Thymus (tissue), 11 donors: Measurements from ENCODE around the gene POMT1. TPM values are rescaled to one million over a fixed set of nuclear protein-coding genes. Genes with fewer than 3 reads are reported as not detected.

Experiments used
- DNase-seq, 9 donors: peaks; one replicate each; pipeline ENCODE4 v3.0.0-alpha.2; 2013; ENCODE audit warnings: low spot score in 9 of 9, low read depth in 6 of 9, missing footprints in 1 of 9
- H3K27ac ChIP-seq, 2 donors: one replicate each; pipeline ENCODE4 v1.5.1; 2013; ENCODE audit warnings: control low read depth in 1 of 2, low read depth in 1 of 2, low read length in 1 of 2, mild to moderate bottlenecking in 1 of 2, moderate library complexity in 1 of 2
- H3K27me3 ChIP-seq, 2 donors: one replicate each; pipeline ENCODE4 v1.5.1; 2013; ENCODE audit warnings: low read length in 1 of 2; ENCODE audit not compliant: control insufficient read depth in 2 of 2, insufficient read depth in 1 of 2
- H3K36me3 ChIP-seq, 2 donors: one replicate each; pipeline ENCODE4 v1.5.1; 2013; ENCODE audit warnings: low read length in 1 of 2, mild to moderate bottlenecking in 1 of 2, moderate library complexity in 1 of 2; ENCODE audit not compliant: control insufficient read depth in 2 of 2, insufficient read depth in 2 of 2
- H3K4me1 ChIP-seq, 2 donors: one replicate each; pipeline ENCODE4 v1.5.1; 2013; ENCODE audit warnings: low read length in 2 of 2; ENCODE audit not compliant: control insufficient read depth in 2 of 2, insufficient read depth in 2 of 2
- H3K4me3 ChIP-seq, 2 donors: one replicate each; pipeline ENCODE4 v1.5.1; 2013; ENCODE audit warnings: low read length in 2 of 2, control low read depth in 1 of 2, mild to moderate bottlenecking in 1 of 2
- H3K9me3 ChIP-seq, 2 donors: one replicate each; pipeline ENCODE4 v1.5.1; 2013; ENCODE audit warnings: low read length in 1 of 2, mild to moderate bottlenecking in 1 of 2; ENCODE audit not compliant: control insufficient read depth in 2 of 2, insufficient read depth in 1 of 2
- WGBS: extraction: QIAGEN DNeasy Blood & Tissue Kit; methylation state at CpG from one replicate; pipeline ENCODE4 v1.1.7; 2013; 5-methylcytosine and 5-hydroxymethylcytosine counted together
- polyA plus RNA-seq: library from polyadenylated mRNA; stranded (reverse); fragments of 200-250 nt; gene quantifications from one replicate; pipeline ENCODE4 v1.2.3, GENCODE V29; 2013
- total RNA-seq: library from RNA; stranded (reverse); fragments of 120-200 nt; gene quantifications from one replicate; pipeline ENCODE4 v1.2.4, GENCODE V29; 2013
- donor health status: healthy.

POMT1 gene
- total and polyA plus RNA-seq, 2 donors, result 16.8 to 51.9 TPM

DNA sequence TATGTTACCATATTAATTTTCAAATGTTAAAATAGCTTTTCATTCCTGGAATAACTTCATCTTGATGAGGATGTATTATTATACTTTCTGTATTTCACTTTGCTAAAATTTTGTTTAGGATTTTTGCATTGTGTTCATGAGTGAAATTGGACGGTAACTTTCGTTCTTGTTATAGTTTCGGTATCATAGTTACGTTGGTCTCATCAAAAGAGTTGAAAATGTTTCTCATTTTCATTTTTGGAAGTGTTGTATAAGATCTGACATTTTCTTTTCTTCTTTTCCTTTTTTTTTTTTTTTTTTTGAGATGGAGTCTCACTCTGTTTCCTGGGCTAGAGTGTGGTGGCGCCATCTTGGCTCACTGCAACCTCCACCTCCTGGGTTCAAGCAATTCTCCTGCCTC, 62.7 kb downstream of the POMT1 start:
- no peak overlapping the region for H3K27ac ChIP-seq
- 94% methylated on average over 5 of the region's 5 CpGs for WGBS
- H3K36me3 ChIP-seq, result peaks cover 0 to 4% of the 10 kb centered on the region in 2 donors
- no peaks in the 10 kb centered on the region for H3K4me1 ChIP-seq
- H3K27me3 ChIP-seq, result no peaks in the 10 kb centered on the region
- peaks cover 0 to 9% of the 10 kb centered on the region in 2 donors for H3K9me3 ChIP-seq
- no peak overlapping the region for H3K4me3 ChIP-seq
- no peak for DNase-seq

DNA sequence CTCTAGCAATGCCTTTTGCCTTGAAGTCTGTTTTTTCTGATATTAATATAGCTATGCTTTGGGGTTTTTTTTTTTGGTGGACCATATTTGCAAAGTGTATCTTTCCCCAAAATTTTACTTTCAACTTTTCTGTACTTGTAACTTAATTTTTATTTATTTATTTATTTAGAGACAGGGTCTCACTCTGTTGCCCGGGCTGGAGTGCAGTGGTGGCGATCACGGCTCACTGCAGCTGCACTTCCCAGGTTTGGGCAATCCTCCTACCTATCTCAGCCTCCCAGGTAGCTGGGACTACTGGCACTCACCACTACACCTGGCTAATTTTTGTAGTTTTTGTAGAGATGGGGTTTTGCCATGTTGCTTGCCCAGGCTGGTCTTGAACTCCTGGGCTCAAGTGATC, 63.4 kb downstream of the POMT1 start:
- Histone ChIP-seq H3K4me1 (no peaks in the 10 kb centered on the region), H3K27ac (no peak overlapping the region), H3K4me3 (no peak overlapping the region), H3K36me3 (peaks cover 0 to 5% of the 10 kb centered on the region in 2 donors), H3K9me3 (peaks cover 0 to 9% of the 10 kb centered on the region in 2 donors), H3K27me3 (no peaks in the 10 kb centered on the region)
- 96% methylated on average over 3 of the region's 3 CpGs for WGBS
- DNase-seq, result no peak

DNA sequence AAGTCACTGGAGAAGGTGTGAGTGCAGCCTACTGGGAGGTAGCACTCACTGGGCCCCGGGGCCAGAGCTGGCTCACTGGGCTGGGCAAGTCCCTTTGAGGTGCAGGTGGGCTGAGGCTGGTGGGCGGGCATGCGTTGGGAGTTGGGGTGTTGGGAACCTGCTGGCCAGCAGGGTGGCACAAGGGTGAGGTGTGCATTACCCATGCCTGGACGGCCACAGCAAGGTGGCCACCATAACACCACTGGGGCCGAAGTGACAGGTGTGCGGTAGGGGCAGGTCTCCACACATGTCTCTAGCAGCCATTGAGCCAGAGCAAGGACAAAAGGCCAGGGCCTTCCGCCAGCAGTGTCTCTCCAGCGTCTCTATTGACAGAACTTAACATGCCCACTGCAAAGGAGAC, 65.2 kb downstream of the POMT1 start:
- Histone ChIP-seq H3K27me3 (no peaks in the 10 kb centered on the region), H3K36me3 (peaks cover 0 to 12% of the 10 kb centered on the region in 2 donors), H3K4me1 (no peaks in the 10 kb centered on the region), H3K27ac (no peak overlapping the region), H3K4me3 (no peak overlapping the region), H3K9me3 (peaks cover 0 to 4% of the 10 kb centered on the region in 2 donors)
- no peak for DNase-seq
- 98% methylated on average over 8 of the region's 8 CpGs for WGBS

Other genes starting within 250 kb of the POMT1 start
- 19.6 TPM for gene FAM78A, start 226.4 kb upstream of the POMT1 start, total RNA-seq
- gene FAM78A, start 226.4 kb upstream of the POMT1 start, polyA plus RNA-seq, result 28.2 TPM
- gene PLPP7, start 213.2 kb upstream of the POMT1 start, total RNA-seq, result 0.52 TPM
- 0.96 TPM for gene PLPP7, start 213.2 kb upstream of the POMT1 start, polyA plus RNA-seq
- gene PRRC2B, start 108.8 kb upstream of the POMT1 start, total RNA-seq, result 23.0 TPM
- gene PRRC2B, start 108.8 kb upstream of the POMT1 start, polyA plus RNA-seq, result 73.5 TPM
- 24.9 TPM for gene UCK1, start 28.3 kb downstream of the POMT1 start, total RNA-seq
- 24.7 TPM for gene UCK1, start 28.3 kb downstream of the POMT1 start, polyA plus RNA-seq
- gene PRRT1B, start 42.6 kb downstream of the POMT1 start, total RNA-seq, result not detected
- gene PRRT1B, start 42.6 kb downstream of the POMT1 start, polyA plus RNA-seq, result not detected
- 21.6 TPM for gene RAPGEF1, start 237.2 kb downstream of the POMT1 start, total RNA-seq
- 25.9 TPM for gene RAPGEF1, start 237.2 kb downstream of the POMT1 start, polyA plus RNA-seq